ENCODE data around the gene LMF1. TPM values are rescaled to one million over a fixed set of nuclear protein-coding genes. Genes with fewer than 3 reads are reported as not detected.
"Not testable (repeated sequence)": the region's sequence is repeated elsewhere in the genome, so short reads cannot be mapped to it uniquely, and the experiment has no call there.

The LMF1 gene
- total RNA-seq, 1 donor from 2014 or later, result 26.2 TPM

DNA sequence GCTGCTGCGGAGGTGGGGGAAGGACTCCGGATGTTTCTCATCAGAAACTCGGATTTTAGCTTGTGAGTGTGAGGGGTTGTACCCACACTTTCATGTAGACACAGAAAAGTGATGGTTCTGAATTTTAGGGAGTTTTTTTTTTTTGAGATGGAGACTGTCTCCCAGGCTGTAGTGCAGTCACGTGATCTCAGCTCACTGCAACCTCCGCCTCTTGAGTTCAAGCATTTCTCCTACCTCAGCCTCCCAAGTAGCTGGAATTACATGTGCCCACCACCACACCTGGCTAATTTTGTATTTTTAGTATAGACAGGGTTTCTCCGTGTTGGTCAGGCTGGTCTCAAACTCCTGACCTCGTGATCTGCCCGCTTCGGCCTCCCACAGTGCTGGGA, 147.9 kb downstream of the LMF1 start:
- no peak overlapping the region for H3K4me3 Mint-ChIP-seq (ENCODE audit: low read depth)
- no peaks in the 10 kb centered on the region for H3K36me3 Mint-ChIP-seq (ENCODE audit: insufficient read depth)
- H3K27me3 Mint-ChIP-seq, result peaks cover 13% of the 10 kb centered on the region
- no peak overlapping the region for H3K27ac Mint-ChIP-seq
- no peaks in the 10 kb centered on the region for H3K4me1 Mint-ChIP-seq (ENCODE audit: low read depth)
- no peak for DNase-seq (ENCODE audit: low spot score, unreplicated experiment)
- H3K9me3 Mint-ChIP-seq (ENCODE audit: low read depth), result no peaks in the 10 kb centered on the region
- TF ChIP-seq, protein P1, sequence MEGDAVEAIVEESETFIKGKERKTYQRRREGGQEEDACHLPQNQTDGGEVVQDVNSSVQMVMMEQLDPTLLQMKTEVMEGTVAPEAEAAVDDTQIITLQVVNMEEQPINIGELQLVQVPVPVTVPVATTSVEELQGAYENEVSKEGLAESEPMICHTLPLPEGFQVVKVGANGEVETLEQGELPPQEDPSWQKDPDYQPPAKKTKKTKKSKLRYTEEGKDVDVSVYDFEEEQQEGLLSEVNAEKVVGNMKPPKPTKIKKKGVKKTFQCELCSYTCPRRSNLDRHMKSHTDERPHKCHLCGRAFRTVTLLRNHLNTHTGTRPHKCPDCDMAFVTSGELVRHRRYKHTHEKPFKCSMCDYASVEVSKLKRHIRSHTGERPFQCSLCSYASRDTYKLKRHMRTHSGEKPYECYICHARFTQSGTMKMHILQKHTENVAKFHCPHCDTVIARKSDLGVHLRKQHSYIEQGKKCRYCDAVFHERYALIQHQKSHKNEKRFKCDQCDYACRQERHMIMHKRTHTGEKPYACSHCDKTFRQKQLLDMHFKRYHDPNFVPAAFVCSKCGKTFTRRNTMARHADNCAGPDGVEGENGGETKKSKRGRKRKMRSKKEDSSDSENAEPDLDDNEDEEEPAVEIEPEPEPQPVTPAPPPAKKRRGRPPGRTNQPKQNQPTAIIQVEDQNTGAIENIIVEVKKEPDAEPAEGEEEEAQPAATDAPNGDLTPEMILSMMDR (IDR thresholded peaks at IDR 0.05; ENCODE audit: unreplicated experiment), result no peak

DNA sequence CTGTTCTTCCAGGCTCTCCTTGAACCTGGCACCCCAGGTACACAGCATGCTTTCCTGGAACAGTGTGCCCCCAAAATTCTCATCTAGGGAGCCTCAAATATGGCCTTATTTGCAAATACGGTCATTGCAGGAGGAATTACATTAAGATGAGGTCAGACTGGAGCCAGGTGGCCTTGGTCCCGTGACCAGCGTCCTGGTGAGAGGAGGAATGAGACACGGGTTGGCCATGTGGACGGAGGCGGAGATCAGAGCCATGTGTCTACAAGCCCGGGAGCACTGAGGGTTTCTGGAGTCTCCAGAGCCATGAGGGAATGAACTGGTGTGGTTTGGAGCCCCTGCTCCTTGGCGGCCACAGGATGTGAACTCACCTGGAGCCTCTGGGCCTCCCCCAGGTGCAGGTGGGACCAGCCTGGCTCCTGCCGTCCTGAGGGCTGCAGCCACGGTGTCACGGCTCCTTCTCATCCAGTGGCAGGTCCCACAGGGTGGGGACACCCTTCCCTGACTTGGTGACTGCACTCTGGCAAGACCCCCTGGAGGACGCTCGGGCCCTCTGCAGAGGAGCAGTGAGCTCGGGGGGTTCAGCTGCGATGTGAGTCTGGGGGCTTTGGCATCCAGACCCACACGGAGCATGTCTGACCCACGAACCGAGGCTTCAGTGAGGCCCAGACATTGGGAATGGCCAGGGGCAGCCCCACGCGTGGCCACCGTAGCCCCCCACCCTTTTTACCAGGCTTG, 148.4 kb downstream of the LMF1 start:
- Mint-ChIP-seq H3K27me3 (peaks cover 13% of the 10 kb centered on the region), H3K9me3 (ENCODE audit: low read depth) (no peaks in the 10 kb centered on the region), H3K4me1 (ENCODE audit: low read depth) (no peaks in the 10 kb centered on the region), H3K27ac (no peak overlapping the region), H3K36me3 (ENCODE audit: insufficient read depth) (no peaks in the 10 kb centered on the region), H3K4me3 (ENCODE audit: low read depth) (no peak overlapping the region)
- TF ChIP-seq, protein P1 (IDR thresholded peaks at IDR 0.05; ENCODE audit: unreplicated experiment), result no peak
- no peak for DNase-seq (ENCODE audit: low spot score, unreplicated experiment)

DNA sequence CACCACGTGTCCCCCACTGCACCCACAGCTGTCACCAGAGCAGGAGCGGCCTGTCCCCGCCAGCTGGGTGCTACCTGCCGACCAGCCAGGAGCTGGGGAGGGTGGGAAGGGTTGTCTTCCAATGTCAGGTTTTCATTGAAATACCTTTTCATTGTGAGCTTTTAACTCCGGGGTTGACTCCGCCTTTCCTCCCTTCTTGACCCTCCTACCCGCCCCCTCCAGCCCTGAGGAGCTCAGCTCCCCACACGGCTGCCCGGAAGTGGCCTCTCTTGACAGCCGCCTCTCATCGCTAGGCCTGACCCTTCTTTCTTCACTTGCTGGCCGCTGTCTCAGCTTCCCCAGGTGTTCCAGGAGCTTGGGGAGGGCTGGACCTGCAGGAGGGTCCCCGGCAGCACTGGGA, 149.0 kb downstream of the LMF1 start:
- Mint-ChIP-seq H3K4me1 (ENCODE audit: low read depth) (no peaks in the 10 kb centered on the region), H3K27me3 (peaks cover 13% of the 10 kb centered on the region), H3K9me3 (ENCODE audit: low read depth) (no peaks in the 10 kb centered on the region), H3K4me3 (ENCODE audit: low read depth) (no peak overlapping the region), H3K36me3 (ENCODE audit: insufficient read depth) (no peaks in the 10 kb centered on the region), H3K27ac (no peak overlapping the region)
- TF ChIP-seq, protein P1 (IDR thresholded peaks at IDR 0.05; ENCODE audit: unreplicated experiment), result no peak
- no peak for DNase-seq (ENCODE audit: low spot score, unreplicated experiment)

DNA sequence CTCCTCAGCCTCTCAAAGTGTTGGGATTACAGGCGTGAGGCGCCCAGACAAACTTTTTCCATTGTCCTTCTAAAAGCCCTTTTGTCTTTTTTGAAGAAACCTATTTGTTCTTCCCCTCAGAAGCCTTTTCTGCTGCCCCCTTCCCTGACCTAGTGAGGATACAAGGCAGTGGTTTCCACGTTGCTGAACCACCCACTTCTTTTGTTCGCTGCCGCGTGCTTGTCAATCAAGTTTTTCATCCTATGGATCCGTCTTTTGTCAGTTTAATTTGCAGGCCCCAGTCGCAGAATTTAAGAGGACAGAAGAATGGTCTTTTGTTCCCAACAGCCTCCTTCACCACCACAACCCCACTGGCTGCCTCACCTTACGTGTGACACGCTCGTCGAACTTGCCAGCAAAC, 150.0 kb downstream of the LMF1 start:
- peaks cover 10% of the 10 kb centered on the region for H3K27me3 Mint-ChIP-seq
- H3K36me3 Mint-ChIP-seq (ENCODE audit: insufficient read depth), result no peaks in the 10 kb centered on the region
- DNase-seq (ENCODE audit: low spot score, unreplicated experiment), result no peak
- no peaks in the 10 kb centered on the region for H3K9me3 Mint-ChIP-seq (ENCODE audit: low read depth)
- no peak overlapping the region for H3K27ac Mint-ChIP-seq
- H3K4me3 Mint-ChIP-seq (ENCODE audit: low read depth), result no peak overlapping the region
- no peaks in the 10 kb centered on the region for H3K4me1 Mint-ChIP-seq (ENCODE audit: low read depth)
- TF ChIP-seq, protein P1 (IDR thresholded peaks at IDR 0.05; ENCODE audit: unreplicated experiment), result no peak

DNA sequence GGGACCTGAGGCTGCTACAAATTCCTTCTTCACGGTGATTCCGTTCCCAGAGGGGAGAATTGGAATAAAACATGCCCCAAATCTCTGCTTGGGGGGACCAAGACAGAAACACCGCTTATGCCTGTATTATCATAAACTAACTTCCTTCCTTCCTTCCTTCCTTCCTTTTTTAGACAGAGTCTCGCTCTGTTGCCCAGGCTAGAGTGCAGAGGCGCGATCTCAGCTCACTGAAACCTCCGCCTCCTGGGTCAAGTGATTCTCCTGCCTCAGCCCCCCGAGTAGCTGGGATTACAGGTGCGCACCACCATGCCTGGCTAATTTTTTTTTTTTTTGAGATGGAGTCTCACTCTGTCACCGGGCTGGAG, 150.8 kb downstream of the LMF1 start:
- not testable (repeated sequence) for H3K9me3 Mint-ChIP-seq (ENCODE audit: low read depth); H3K36me3 Mint-ChIP-seq (ENCODE audit: insufficient read depth); H3K27ac Mint-ChIP-seq; H3K4me3 Mint-ChIP-seq (ENCODE audit: low read depth); H3K4me1 Mint-ChIP-seq (ENCODE audit: low read depth); H3K27me3 Mint-ChIP-seq; DNase-seq (ENCODE audit: low spot score, unreplicated experiment)

DNA sequence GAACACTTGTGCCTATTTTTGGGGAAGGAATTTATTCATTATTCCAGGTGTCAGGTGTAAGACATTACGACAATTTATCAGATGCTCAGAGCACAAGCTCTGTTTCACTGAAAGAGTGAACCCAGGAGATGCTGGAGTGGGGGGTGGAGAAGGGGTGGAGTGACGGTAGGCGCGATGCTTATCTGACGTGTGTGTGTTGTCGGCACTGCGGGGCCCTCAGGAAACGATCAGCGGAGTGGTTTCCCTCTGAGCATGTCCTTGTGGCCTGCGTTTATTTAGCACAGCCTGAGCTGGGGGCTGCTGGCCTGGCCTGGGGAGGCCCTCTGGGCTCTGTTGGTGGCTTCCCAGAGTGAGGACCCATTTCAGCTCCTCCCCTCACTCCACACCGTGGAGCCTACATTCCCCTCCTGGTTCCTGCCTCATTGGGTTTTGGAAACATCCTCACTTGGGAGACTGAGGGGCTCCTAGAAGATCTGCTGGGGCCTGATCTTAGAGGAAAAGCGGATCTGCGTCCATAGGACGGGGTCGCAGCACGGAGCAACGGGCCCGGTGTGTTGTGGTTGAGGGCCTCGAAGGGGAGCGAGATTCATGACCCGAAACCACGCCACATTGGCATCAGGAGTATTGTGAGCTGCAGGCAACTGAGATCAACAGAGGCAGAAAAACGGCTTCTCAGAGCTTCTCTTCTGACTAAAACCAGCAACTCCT, 151.3 kb downstream of the LMF1 start:
- no peak for DNase-seq (ENCODE audit: low spot score, unreplicated experiment)
- H3K4me3 Mint-ChIP-seq (ENCODE audit: low read depth), result no peak overlapping the region
- TF ChIP-seq, protein P1 (IDR thresholded peaks at IDR 0.05; ENCODE audit: unreplicated experiment), result no peak
- H3K9me3 Mint-ChIP-seq (ENCODE audit: low read depth), result no peaks in the 10 kb centered on the region
- no peaks in the 10 kb centered on the region for H3K4me1 Mint-ChIP-seq (ENCODE audit: low read depth)
- no peak overlapping the region for H3K27ac Mint-ChIP-seq
- H3K27me3 Mint-ChIP-seq, result peaks cover 9% of the 10 kb centered on the region
- no peaks in the 10 kb centered on the region for H3K36me3 Mint-ChIP-seq (ENCODE audit: insufficient read depth)

Data from progenitor cell of endocrine pancreas (in vitro differentiated cells).